VCaP (cell line): ENCODE measurements around the gene ZNF567.
"Not testable (repeated sequence)": the region's sequence is repeated elsewhere in the genome, so short reads cannot be mapped to it uniquely, and the experiment has no call there.

Experiments used
- H3K27ac ChIP-seq: fragments of 450-650 bp; 2 replicates; pipeline ENCODE4 v1.5.1; 2017
- TF ChIP-seq, protein P1 (sequence below): fragments of 450-650 bp; conservative IDR thresholded peaks from 2 replicates; pipeline ENCODE4 v1.5.1; 2017; ENCODE audit warnings: mild to moderate bottlenecking, moderate library complexity

ZNF567 gene

DNA sequence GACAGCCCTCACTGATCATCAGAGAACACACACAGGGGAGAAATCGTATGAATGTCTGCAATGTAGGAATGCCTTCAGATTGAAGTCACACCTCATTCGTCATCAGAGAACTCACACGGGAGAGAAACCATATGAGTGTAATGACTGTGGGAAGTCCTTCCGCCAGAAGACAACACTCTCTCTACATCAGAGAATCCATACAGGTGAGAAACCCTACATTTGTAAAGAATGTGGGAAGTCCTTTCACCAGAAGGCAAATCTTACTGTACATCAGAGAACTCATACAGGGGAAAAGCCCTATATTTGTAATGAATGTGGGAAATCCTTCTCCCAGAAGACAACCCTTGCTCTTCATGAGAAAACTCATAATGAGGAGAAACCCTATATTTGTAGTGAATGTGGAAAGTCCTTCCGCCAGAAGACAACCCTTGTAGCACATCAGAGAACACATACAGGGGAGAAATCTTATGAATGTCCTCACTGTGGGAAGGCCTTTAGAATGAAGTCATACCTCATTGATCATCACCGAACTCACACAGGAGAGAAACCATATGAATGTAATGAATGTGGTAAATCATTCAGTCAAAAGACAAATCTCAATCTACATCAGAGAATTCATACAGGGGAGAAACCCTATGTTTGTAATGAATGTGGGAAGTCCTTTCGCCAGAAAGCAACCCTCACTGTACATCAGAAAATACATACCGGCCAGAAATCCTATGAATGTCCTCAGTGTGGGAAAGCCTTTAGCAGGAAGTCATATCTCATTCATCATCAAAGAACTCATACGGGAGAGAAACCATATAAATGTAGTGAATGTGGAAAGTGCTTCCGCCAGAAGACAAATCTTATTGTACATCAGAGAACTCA is 32.5 kb downstream of the ZNF567 start:
- no peak overlapping the region for H3K27ac ChIP-seq
- TF ChIP-seq, protein P1, sequence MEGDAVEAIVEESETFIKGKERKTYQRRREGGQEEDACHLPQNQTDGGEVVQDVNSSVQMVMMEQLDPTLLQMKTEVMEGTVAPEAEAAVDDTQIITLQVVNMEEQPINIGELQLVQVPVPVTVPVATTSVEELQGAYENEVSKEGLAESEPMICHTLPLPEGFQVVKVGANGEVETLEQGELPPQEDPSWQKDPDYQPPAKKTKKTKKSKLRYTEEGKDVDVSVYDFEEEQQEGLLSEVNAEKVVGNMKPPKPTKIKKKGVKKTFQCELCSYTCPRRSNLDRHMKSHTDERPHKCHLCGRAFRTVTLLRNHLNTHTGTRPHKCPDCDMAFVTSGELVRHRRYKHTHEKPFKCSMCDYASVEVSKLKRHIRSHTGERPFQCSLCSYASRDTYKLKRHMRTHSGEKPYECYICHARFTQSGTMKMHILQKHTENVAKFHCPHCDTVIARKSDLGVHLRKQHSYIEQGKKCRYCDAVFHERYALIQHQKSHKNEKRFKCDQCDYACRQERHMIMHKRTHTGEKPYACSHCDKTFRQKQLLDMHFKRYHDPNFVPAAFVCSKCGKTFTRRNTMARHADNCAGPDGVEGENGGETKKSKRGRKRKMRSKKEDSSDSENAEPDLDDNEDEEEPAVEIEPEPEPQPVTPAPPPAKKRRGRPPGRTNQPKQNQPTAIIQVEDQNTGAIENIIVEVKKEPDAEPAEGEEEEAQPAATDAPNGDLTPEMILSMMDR = no peak

DNA sequence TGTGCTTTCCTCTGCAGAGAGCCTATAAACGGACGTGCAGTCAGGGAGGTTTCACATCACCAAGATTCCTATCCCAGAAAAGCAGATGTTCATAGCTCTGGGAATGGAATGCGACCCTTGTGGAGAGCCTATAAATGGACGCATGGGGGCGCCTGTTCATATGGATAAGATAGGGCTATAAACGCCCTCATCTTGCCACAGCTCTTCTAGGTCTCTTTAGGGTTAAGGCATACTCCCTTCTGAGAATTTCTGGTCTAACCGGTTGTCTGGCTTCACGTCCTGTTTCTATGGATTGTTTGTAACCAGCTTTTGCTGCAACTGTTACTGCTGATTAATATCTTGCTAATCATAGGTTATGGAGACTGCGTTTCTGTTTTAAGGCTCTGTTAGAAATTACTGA is 48.8 kb downstream of the ZNF567 start:
- not testable (repeated sequence) for H3K27ac ChIP-seq
- TF ChIP-seq, protein P1 = peak; percentile 20; the same call in 1 of the 2 replicates

DNA sequence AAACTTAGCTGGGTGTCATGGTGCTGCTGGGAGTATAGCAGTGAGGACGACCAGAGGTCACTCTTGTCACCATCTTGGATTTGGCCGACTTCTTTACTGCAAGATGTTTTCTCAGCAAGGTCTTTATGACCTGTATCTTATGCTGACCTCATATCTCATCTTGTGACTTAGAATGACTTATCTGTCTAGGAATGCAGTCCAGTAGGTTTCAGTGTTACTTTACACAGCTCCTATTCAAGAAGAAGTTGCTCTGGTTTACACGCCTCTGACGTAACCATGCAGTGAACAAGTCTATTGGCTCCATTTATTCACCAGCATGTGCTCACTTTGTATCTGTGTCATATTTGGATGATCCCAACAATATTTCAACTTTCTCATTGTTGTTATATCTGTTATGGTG is 58.5 kb downstream of the ZNF567 start:
- H3K27ac ChIP-seq = no peak overlapping the region
- TF ChIP-seq, protein P1 = no peak

DNA sequence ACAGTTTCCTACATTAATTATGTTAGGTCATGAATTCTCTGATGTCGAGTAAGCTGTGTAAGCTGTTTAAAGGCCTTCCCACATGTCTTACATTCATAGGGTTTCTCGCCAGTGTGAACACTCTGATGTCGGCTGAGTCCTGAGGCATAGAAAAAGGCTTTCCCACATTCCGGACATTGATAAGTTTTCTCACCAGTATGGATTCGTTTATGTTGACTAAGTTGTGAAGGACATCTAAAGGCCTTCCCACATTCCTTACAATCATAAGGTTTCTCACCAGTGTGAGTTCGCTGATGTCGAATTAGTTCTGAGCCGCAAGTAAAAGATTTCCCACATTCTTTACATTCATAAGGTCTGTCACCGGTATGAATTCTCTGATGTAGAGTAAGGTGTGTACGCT is 60.3 kb downstream of the ZNF567 start:
- H3K27ac ChIP-seq = no peak overlapping the region
- TF ChIP-seq, protein P1 = no peak

DNA sequence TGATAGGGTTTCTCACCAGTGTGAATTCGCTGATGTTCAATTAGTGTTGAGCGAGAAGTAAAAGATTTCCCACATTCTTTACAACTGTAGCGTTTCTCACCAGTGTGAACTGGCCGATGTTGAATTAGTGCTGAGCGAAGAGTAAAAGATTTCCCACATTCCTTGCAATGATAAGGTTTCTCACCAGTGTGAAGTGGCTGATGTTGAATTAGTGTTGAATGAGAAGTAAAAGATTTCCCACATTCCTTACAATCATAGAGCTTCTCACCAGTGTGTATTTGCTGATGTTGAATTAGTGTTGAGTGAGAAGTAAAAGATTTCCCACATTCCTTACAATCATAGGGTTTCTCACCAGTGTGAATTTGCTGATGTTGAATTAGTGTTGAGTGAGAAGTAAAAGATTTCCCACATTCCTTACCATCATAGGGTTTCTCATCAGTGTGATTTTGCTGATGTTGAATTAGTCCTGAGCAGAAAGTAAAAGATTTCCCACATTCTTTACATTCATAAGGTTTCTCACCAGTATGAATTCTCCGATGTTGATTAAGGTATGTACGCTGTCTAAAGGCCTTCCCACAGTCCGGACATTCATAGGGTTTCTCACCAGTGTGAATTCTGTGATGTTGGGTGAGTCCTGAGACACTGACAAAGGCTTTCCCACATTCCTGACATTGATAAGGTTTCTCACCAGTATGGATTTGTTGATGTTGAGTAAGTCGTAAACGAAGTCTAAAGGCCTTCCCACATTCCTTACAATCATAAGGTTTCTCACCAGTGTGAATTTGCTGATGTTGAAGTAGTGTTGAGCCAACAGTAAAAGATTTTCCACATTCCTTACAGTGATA is 61.2 kb downstream of the ZNF567 start:
- TF ChIP-seq, protein P1 = no peak
- no peak overlapping the region for H3K27ac ChIP-seq

DNA sequence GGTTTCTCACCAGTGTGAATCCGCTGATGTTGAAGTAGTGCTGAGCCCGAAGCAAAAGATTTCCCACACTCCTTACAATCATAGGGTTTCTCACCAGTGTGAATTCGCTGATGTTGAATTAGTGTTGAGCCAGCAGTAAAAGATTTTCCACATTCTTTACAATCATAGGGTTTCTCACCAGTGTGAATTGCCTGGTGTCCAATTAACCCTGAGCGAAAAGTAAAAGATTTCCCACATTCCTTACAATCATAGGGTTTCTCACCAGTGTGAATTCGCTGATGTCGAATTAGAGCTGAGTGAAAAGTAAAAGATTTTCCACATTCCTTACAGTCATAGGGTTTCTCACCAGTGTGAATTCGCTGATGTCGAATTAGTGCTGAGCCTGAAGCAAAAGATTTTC is 62.2 kb downstream of the ZNF567 start:
- not testable (repeated sequence) for H3K27ac ChIP-seq

DNA sequence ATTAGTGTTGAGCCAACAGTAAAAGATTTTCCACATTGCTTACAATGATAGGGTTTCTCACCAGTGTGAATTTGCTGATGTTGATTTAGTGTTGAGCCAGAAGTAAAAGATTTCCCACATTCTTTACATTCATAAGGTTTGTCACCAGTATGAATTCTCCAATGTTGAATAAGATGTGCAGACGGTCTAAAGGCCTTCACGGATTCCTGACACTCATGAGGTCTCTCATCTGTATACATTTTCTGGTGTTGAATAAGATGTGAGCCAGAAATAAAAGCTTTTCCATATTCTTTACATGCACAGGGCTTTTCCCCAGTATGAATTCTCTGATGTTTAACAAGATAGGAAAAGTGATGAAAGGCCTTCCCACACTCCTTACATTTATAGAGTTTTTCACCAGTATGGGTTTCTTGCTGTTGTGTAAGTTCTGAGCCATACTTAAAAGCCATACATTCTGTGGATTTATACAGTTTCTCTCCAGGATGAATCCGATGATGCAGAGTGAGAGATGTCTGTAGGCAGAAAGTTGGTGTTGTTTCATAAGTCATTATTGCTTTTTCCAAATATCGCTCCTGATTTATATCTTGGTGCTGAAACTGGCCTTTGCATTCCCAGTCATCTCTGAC is 62.8 kb downstream of the ZNF567 start:
- TF ChIP-seq, protein P1 = no peak
- H3K27ac ChIP-seq = no peak overlapping the region
